C4-2B (cell line): ENCODE measurements around the gene ETV3.

Experiments
- CTCF ChIP-seq: fragments of 450-650 bp; conservative IDR thresholded peaks from 2 replicates; pipeline ENCODE4 v1.5.1; 2017; ENCODE audit warnings: mild to moderate bottlenecking
- ZFX ChIP-seq: fragments of 450-650 bp; IDR thresholded peaks from 2 replicates; pipeline ENCODE4 v1.6.1; 2017

- no peak for TF ChIP-seq CTCF
- TF ChIP-seq ZFX, result no peak
Measured at GRCh38 chr1:157183870-157184269, 45.7 kb upstream of the ETV3 start.
